H1 (cell line): Measurements from ENCODE around the gene MYL9. TPM values are rescaled to one million over a fixed set of nuclear protein-coding genes. Genes with fewer than 3 reads are reported as not detected.
A peak's percentile ranks its signal among the peaks of the same experiment; 100 is the strongest.

Experiments used
- CBX5 ChIP-seq: fragments of 300-800, 300-1000 bp; sonication (generic); IDR thresholded peaks from 2 replicates; pipeline ENCODE4 v1.7.1; 2016; ENCODE audit warnings: antibody characterized with exemption, low read length, low read depth
- EGR1 ChIP-seq: IDR thresholded peaks from 2 replicates; pipeline ENCODE4 v1.6.1; 2011; ENCODE audit warnings: low read depth, low read length, borderline replicate concordance
- GTF2F1 ChIP-seq: IDR thresholded peaks from 2 replicates; pipeline ENCODE4 v1.6.1; 2012; ENCODE audit warnings: low read depth, low read length, improper control_type of control experiment, borderline replicate concordance
- HDAC2 ChIP-seq, 2 experiments: fragments of 300-600 bp in 1 of 2; sonication (generic) in 1 of 2; IDR thresholded peaks; 2 replicates each; pipeline ENCODE4 v1.6.1; 2011 to 2012; ENCODE audit warnings: low read depth in 2 of 2, low read length in 2 of 2, mild to moderate bottlenecking in 2 of 2, moderate library complexity in 2 of 2, borderline replicate concordance in 1 of 2, inconsistent platforms in 1 of 2
- PHF8 ChIP-seq: fragments of 200-600 bp; sonication (generic); conservative IDR thresholded peaks from 2 replicates; pipeline ENCODE4 v1.7.1; 2012; ENCODE audit warnings: low read depth, mild to moderate bottlenecking, inconsistent platforms, low read length, moderate library complexity
- RXRA ChIP-seq: IDR thresholded peaks from 2 replicates; pipeline ENCODE4 v1.6.1; 2011; ENCODE audit warnings: low read depth, mild to moderate bottlenecking, low read length, moderate library complexity; ENCODE audit not compliant: insufficient read depth
- SRF ChIP-seq: IDR thresholded peaks from 2 replicates; pipeline ENCODE4 v1.6.1; 2011; ENCODE audit warnings: mild to moderate bottlenecking, low read depth, low read length, moderate library complexity
- polyA plus RNA-seq, 7 experiments: library from polyadenylated mRNA; depleted of rRNA in 3 of 7; stranded (reverse) in 5 of 7; unstranded in 2 of 7; fragments of >200 nt in 5 of 7; fragments of 200-250 nt in 2 of 7; gene quantifications; 1 replicate in 5 of 7; 2 replicates in 1 of 7; 4 replicates in 1 of 7; pipeline versions ENCODE4 v1.2.1 to v1.2.3, GENCODE V29; 2011 to 2013; ENCODE audit warnings: missing spikeins in 2 of 7, mixed read lengths in 2 of 7
- total RNA-seq: library from RNA; stranded (reverse); fragmentation: NEBNext Ultra II Directional; extraction: Animal tissue kit (Norgen Biotek cat#: 25700); gene quantifications from 2 replicates; pipeline ENCODE4 v1.2.1, GENCODE V29; 2021
- TF ChIP-seq, protein P1 (sequence below): fragments of 300-600 bp; sonication (generic); IDR thresholded peaks from 2 replicates; pipeline ENCODE4 v1.7.1; 2012; ENCODE audit warnings: low read length, moderate library complexity, mild to moderate bottlenecking, inconsistent platforms; ENCODE audit not compliant: insufficient replicate concordance
- TF ChIP-seq, protein P2 (sequence below): IDR thresholded peaks from 2 replicates; pipeline ENCODE4 v1.6.1; 2012; ENCODE audit warnings: inconsistent platforms

MYL9 gene
- total and polyA plus RNA-seq, 2 of the 8 experiments (the other 6 are each of a cell fraction or from before 2014, with no cell fraction given) = 26.8 to 193 TPM

- TF ChIP-seq, protein P1, sequence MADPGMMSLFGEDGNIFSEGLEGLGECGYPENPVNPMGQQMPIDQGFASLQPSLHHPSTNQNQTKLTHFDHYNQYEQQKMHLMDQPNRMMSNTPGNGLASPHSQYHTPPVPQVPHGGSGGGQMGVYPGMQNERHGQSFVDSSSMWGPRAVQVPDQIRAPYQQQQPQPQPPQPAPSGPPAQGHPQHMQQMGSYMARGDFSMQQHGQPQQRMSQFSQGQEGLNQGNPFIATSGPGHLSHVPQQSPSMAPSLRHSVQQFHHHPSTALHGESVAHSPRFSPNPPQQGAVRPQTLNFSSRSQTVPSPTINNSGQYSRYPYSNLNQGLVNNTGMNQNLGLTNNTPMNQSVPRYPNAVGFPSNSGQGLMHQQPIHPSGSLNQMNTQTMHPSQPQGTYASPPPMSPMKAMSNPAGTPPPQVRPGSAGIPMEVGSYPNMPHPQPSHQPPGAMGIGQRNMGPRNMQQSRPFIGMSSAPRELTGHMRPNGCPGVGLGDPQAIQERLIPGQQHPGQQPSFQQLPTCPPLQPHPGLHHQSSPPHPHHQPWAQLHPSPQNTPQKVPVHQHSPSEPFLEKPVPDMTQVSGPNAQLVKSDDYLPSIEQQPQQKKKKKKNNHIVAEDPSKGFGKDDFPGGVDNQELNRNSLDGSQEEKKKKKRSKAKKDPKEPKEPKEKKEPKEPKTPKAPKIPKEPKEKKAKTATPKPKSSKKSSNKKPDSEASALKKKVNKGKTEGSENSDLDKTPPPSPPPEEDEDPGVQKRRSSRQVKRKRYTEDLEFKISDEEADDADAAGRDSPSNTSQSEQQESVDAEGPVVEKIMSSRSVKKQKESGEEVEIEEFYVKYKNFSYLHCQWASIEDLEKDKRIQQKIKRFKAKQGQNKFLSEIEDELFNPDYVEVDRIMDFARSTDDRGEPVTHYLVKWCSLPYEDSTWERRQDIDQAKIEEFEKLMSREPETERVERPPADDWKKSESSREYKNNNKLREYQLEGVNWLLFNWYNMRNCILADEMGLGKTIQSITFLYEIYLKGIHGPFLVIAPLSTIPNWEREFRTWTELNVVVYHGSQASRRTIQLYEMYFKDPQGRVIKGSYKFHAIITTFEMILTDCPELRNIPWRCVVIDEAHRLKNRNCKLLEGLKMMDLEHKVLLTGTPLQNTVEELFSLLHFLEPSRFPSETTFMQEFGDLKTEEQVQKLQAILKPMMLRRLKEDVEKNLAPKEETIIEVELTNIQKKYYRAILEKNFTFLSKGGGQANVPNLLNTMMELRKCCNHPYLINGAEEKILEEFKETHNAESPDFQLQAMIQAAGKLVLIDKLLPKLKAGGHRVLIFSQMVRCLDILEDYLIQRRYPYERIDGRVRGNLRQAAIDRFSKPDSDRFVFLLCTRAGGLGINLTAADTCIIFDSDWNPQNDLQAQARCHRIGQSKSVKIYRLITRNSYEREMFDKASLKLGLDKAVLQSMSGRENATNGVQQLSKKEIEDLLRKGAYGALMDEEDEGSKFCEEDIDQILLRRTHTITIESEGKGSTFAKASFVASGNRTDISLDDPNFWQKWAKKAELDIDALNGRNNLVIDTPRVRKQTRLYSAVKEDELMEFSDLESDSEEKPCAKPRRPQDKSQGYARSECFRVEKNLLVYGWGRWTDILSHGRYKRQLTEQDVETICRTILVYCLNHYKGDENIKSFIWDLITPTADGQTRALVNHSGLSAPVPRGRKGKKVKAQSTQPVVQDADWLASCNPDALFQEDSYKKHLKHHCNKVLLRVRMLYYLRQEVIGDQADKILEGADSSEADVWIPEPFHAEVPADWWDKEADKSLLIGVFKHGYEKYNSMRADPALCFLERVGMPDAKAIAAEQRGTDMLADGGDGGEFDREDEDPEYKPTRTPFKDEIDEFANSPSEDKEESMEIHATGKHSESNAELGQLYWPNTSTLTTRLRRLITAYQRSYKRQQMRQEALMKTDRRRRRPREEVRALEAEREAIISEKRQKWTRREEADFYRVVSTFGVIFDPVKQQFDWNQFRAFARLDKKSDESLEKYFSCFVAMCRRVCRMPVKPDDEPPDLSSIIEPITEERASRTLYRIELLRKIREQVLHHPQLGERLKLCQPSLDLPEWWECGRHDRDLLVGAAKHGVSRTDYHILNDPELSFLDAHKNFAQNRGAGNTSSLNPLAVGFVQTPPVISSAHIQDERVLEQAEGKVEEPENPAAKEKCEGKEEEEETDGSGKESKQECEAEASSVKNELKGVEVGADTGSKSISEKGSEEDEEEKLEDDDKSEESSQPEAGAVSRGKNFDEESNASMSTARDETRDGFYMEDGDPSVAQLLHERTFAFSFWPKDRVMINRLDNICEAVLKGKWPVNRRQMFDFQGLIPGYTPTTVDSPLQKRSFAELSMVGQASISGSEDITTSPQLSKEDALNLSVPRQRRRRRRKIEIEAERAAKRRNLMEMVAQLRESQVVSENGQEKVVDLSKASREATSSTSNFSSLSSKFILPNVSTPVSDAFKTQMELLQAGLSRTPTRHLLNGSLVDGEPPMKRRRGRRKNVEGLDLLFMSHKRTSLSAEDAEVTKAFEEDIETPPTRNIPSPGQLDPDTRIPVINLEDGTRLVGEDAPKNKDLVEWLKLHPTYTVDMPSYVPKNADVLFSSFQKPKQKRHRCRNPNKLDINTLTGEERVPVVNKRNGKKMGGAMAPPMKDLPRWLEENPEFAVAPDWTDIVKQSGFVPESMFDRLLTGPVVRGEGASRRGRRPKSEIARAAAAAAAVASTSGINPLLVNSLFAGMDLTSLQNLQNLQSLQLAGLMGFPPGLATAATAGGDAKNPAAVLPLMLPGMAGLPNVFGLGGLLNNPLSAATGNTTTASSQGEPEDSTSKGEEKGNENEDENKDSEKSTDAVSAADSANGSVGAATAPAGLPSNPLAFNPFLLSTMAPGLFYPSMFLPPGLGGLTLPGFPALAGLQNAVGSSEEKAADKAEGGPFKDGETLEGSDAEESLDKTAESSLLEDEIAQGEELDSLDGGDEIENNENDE = no peak
- TF ChIP-seq PHF8 (peak; percentile 33), RXRA (no peak), CBX5 (no peak), EGR1 (0 out of 2 replicates have a peak, but pooled peaks have one; percentile 26), SRF (no peak), GTF2F1 (no peak), HDAC2 (IDR thresholded peaks at IDR 0.05; ENCODE audit: borderline replicate concordance in 1 of 2, low read depth in 2 of 2, low read length in 2 of 2) (peak in 1 of 2 experiments; percentile 45; a peak in 1 of 4 replicates)
- TF ChIP-seq, protein P2, sequence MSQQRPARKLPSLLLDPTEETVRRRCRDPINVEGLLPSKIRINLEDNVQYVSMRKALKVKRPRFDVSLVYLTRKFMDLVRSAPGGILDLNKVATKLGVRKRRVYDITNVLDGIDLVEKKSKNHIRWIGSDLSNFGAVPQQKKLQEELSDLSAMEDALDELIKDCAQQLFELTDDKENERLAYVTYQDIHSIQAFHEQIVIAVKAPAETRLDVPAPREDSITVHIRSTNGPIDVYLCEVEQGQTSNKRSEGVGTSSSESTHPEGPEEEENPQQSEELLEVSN = peak; percentile 79
These were observed 33.2 kb downstream of the MYL9 start (continued) for GRCh38 chr20:36574366-36575135.
